Immature natural killer cell (primary cell): ENCODE data around the gene TAF11L12. TPM values are rescaled to one million over a fixed set of nuclear protein-coding genes. Genes with fewer than 3 reads are reported as not detected.
"Not testable (repeated sequence)": the region's sequence is repeated elsewhere in the genome, so short reads cannot be mapped to it uniquely, and the experiment has no call there.

ENCODE experiments used
- DNase-seq, 3 donors: peaks; one replicate each; pipeline ENCODE4 v3.0.0; 2022; ENCODE audit warnings: mixed read lengths in 1 of 3
- H3K27ac Mint-ChIP-seq, 6 donors: one replicate each; pipeline ENCODE4 v1.8.0; 2020; ENCODE audit warnings: mixed read lengths in 6 of 6, mild to moderate bottlenecking in 5 of 6, inconsistent platforms in 4 of 6, moderate library complexity in 3 of 6
- H3K27me3 Mint-ChIP-seq, 3 donors: one replicate each; pipeline ENCODE4 v1.8.0; 2020 to 2021; ENCODE audit warnings: low read depth in 3 of 3, mild to moderate bottlenecking in 3 of 3, mixed read lengths in 3 of 3, moderate library complexity in 3 of 3, inconsistent platforms in 1 of 3
- H3K36me3 Mint-ChIP-seq, 3 donors: one replicate each; pipeline ENCODE4 v1.8.0; 2020; ENCODE audit warnings: mixed read lengths in 3 of 3, inconsistent platforms in 2 of 3, mild to moderate bottlenecking in 2 of 3
- H3K4me1 Mint-ChIP-seq, 2 donors: one replicate each; pipeline ENCODE4 v1.8.0; 2020; ENCODE audit warnings: inconsistent platforms in 2 of 2, mild to moderate bottlenecking in 2 of 2, mixed read lengths in 2 of 2, moderate library complexity in 1 of 2
- H3K4me3 Mint-ChIP-seq, 5 donors: one replicate each; pipeline ENCODE4 v1.8.0; 2020; ENCODE audit warnings: mild to moderate bottlenecking in 5 of 5, mixed read lengths in 5 of 5, inconsistent platforms in 3 of 5, moderate library complexity in 3 of 5
- H3K9me3 Mint-ChIP-seq, 6 donors: one replicate each; pipeline ENCODE4 v1.8.0; 2020; ENCODE audit warnings: mild to moderate bottlenecking in 6 of 6, mixed read lengths in 6 of 6, inconsistent platforms in 4 of 6, moderate library complexity in 3 of 6
- polyA plus RNA-seq, 3 donors: library from polyadenylated mRNA; unstranded; fragments of 300-500 nt; fragmentation: Illumina TruSeq; gene quantifications; one replicate each; pipeline ENCODE4 v1.2.3, GENCODE V29; 2021

The TAF11L12 gene
- polyA plus RNA-seq = not detected

DNA sequence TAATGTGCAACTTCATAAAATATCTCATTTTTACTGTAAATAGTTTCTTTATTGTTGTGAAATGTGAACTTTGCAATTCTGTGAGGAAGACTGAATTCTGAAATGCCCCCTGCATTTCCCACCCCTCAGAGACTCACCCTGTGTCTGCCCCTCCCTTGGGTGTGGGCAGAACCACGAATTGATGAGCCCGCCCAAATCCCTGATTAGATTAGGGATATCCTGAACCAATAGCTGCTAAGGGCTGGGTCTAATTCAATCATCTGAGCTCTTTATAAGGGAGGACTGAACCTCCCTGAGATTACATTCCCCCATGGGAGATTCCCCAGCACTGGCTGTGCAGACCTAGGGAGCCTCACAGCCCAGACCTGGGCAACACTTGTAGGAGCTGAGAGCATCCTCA, at the start of gene TAF11L12:
Gene TAF11L12, plus strand, starts transcription at position 301 of the 400 bp plus-strand sequence.
- H3K9me3 Mint-ChIP-seq = peaks cover 0 to 52% (median 19%) of the 10 kb centered on the region in 6 donors
- H3K27me3 Mint-ChIP-seq, H3K4me1 Mint-ChIP-seq, DNase-seq, H3K4me3 Mint-ChIP-seq, H3K36me3 Mint-ChIP-seq: not testable (repeated sequence)
- H3K27ac Mint-ChIP-seq = peak within 1 kb of the TSS in 1 of 6 donors; percentile 40

GRCh38 chr5:17585658-17586057, 24.5 kb upstream of the TAF11L12 start, which contains the start of gene TAF11L7:
TAF11L7 (minus strand) TSS chr5:17585758.
- DNase-seq, H3K4me1 Mint-ChIP-seq, H3K27ac Mint-ChIP-seq, H3K4me3 Mint-ChIP-seq, H3K27me3 Mint-ChIP-seq, H3K9me3 Mint-ChIP-seq, H3K36me3 Mint-ChIP-seq: not testable (repeated sequence)

GRCh38 chr5:17590860-17591259, 19.3 kb upstream of the TAF11L12 start, which contains the start of gene TAF11L8:
TAF11L8 (minus strand) TSS chr5:17590960.
- not testable (repeated sequence) for H3K36me3 Mint-ChIP-seq, H3K27ac Mint-ChIP-seq, H3K4me3 Mint-ChIP-seq, H3K4me1 Mint-ChIP-seq, H3K9me3 Mint-ChIP-seq, H3K27me3 Mint-ChIP-seq, DNase-seq

GRCh38 chr5:17594255-17594654, 15.9 kb upstream of the TAF11L12 start, which contains the start of gene TAF11L9:
TAF11L9 (minus strand) TSS chr5:17594394.
- not testable (repeated sequence) for H3K4me3 Mint-ChIP-seq, H3K4me1 Mint-ChIP-seq, H3K36me3 Mint-ChIP-seq, H3K9me3 Mint-ChIP-seq, DNase-seq, H3K27ac Mint-ChIP-seq, H3K27me3 Mint-ChIP-seq

GRCh38 chr5:17597728-17598127, 12.5 kb upstream of the TAF11L12 start, which contains the start of gene TAF11L10:
TAF11L10 (minus strand) TSS chr5:17597828.
- not testable (repeated sequence) for H3K27me3 Mint-ChIP-seq, DNase-seq, H3K4me1 Mint-ChIP-seq, H3K36me3 Mint-ChIP-seq, H3K4me3 Mint-ChIP-seq, H3K27ac Mint-ChIP-seq
- peaks cover 0 to 17% (median 8%) of the 10 kb centered on the region in 6 donors for H3K9me3 Mint-ChIP-seq

DNA sequence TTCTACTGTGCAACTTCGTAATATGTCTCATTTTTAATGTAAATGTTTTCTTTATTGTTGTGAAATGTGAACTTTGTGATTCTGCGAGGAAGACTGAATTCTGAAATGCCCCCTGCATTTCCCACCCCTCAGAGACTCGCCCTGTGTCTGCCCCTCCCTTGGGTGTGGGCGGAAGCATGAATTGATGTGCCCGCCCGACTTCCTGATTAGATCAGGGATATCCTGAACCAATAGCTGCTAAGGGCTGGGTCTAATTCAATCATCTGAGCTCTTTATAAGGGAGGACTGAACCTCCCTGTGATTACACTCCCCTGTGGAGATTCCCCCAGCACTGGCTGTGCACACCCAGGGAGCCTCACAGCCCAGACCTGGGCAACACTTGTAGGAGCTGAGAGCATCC, 6.3 kb upstream of the TAF11L12 start, which contains the start of gene TAF11L11:
Gene TAF11L11, plus strand, starts transcription at position 304 of the 400 bp plus-strand sequence.
- not testable (repeated sequence) for H3K36me3 Mint-ChIP-seq, H3K4me3 Mint-ChIP-seq, H3K27me3 Mint-ChIP-seq, DNase-seq, H3K4me1 Mint-ChIP-seq, H3K27ac Mint-ChIP-seq
- peaks cover 0 to 41% (median 27%) of the 10 kb centered on the region in 6 donors for H3K9me3 Mint-ChIP-seq

- Mint-ChIP-seq H3K27me3 (peaks cover 0 to 1% (median 0%) of the 10 kb centered on the region in 3 donors), H3K4me3 (no peak overlapping the region), H3K27ac (no peak overlapping the region), H3K36me3 (peaks cover 0 to 4% (median 0%) of the 10 kb centered on the region in 3 donors), H3K4me1 (no peaks in the 10 kb centered on the region), H3K9me3 (peaks cover 0 to 41% (median 24%) of the 10 kb centered on the region in 6 donors)
- DNase-seq = no peak
Measured at GRCh38 chr5:17604951-17605350, 5.2 kb upstream of the TAF11L12 start.

DNA sequence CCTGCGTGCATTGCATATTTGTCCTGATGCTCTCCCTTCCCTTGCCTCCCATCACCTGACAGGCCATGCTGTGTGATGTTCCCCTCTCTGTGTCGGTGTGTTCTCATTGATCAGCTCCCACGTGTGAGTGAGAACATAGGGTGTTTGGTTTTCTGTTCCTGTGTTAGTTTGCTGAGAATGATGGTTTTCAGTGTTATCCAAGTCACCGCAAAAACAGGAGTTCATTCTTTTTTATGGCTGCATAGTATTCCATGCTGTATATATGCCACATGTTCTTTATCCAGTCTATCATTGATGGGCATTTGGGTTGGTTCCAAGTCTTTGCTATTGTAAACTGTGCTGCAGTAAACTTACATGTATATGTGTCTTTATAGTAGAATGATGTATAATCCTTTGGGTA, 2.7 kb upstream of the TAF11L12 start:
- H3K27me3 Mint-ChIP-seq, H3K4me3 Mint-ChIP-seq, DNase-seq, H3K4me1 Mint-ChIP-seq, H3K36me3 Mint-ChIP-seq: not testable (repeated sequence)
- Mint-ChIP-seq H3K9me3 (peaks cover 0 to 53% (median 26%) of the 10 kb centered on the region in 6 donors), H3K27ac (peak overlapping the region in 1 of 6 donors; percentile 34)

DNA sequence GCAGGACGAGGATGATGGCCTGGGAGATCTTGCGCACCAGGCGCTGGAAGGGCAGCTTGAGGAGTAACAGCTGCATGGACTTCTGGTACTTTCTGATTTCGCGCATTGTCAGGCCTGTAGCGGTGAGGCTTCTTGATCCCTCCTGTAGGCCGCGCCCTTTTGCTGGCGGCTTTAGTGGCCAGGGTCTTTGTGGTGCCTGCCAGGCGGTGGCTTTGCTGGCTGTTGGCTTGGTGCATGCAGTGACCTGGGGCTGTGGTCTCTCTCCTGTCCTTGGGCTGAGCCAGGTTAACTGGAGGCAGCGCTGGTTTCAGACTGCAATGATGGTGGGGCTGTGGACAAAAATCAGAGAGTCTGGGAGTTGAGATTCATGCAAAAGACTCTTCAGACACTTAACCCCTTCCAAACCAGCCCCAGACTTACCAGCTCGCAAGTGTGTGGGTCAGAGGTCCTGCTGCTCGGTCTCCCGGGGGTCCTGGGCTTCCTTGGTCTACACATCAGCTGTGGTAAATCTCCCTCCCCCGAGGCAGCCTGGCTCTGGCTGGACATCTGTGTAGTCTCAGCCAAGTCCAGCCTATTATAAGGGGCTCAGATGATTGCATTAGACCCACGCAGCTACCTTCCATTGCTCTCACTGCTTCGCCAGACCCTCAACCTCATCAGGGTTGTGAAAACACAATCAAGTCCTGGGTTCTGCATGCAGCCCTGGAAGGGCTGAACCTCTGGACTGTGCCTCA, 4.8 kb downstream of the TAF11L12 start:
- Mint-ChIP-seq H3K4me1 (no peaks in the 10 kb centered on the region), H3K9me3 (peaks cover 0 to 35% (median 17%) of the 10 kb centered on the region in 6 donors), H3K27me3 (peaks cover 0 to 2% (median 0%) of the 10 kb centered on the region in 3 donors), H3K36me3 (no peaks in the 10 kb centered on the region), H3K4me3 (no peak overlapping the region), H3K27ac (no peak overlapping the region)
- DNase-seq = no peak

DNA sequence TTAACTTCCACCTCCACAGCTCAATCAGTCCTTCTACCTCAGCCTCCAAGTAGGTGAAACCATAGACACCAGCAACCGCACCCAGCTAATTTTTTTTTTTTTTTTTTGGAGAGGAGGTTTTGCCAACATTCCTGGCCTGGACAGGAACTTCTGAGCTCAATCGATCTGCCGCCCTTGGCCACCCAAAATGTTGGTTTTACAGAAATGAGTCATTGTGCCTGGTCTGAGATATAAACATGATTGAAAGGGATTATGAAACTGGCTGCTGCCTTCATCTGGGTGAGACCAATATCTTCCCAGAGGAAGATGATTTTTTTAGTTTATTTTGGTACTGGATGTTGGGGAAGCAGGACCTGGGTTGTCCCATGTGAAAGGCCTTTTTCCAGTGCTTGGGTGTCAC, 9.2 kb downstream of the TAF11L12 start:
- no peak for DNase-seq
- H3K27ac Mint-ChIP-seq = no peak overlapping the region
- peaks cover 5 to 27% (median 11%) of the 10 kb centered on the region in 6 donors for H3K9me3 Mint-ChIP-seq
- no peaks in the 10 kb centered on the region for H3K27me3 Mint-ChIP-seq
- no peak overlapping the region for H3K4me3 Mint-ChIP-seq
- H3K4me1 Mint-ChIP-seq = no peaks in the 10 kb centered on the region
- H3K36me3 Mint-ChIP-seq = no peaks in the 10 kb centered on the region

DNA sequence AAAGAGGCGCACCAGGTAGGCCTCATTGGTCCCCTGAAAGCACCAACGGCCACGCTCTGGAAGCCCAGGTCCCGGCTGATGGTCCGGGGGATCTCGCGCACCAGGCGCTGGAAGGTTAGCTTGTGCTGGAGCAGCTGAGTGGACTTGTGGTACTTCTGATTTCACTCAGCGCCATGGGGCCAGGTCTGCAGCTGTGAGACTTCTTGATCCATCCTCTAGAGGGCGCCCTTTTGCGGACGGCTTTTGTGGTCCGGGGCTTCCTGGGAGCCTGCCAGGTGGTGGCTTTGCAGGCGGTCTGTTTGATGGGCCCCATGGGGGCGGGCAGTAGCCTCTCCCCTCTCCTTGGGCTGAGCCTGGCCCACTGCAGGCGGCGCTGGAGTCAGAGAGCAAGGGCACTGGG, 10.4 kb downstream of the TAF11L12 start:
- no peak for DNase-seq
- no peaks in the 10 kb centered on the region for H3K27me3 Mint-ChIP-seq
- H3K4me3 Mint-ChIP-seq = no peak overlapping the region
- H3K4me1 Mint-ChIP-seq = no peaks in the 10 kb centered on the region
- H3K27ac Mint-ChIP-seq = no peak overlapping the region
- H3K36me3 Mint-ChIP-seq = no peaks in the 10 kb centered on the region
- H3K9me3 Mint-ChIP-seq = peaks cover 5 to 25% (median 12%) of the 10 kb centered on the region in 6 donors

DNA sequence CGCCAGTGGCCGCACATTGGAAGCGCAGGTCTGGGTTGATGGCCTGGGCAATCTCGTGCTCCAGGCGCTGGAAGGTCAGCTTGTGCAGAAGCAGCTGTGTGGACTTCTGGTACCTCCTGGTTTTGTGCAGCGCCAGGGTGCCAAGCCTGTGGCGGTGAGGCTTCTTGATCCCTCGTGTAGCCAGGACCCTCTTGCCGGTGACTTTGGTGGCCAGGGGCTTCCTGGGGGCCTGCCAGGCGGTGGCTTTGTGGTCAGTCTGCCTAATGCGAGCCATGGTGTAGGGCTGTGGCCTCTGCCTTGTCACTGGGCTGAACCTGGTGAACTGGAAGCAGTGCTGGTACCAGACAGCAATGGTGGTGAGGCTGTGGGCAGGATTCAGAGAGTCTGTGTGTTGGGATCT, 15.5 kb downstream of the TAF11L12 start:
- DNase-seq = no peak
- Mint-ChIP-seq H3K27me3 (no peaks in the 10 kb centered on the region), H3K9me3 (peaks cover 2 to 24% (median 9%) of the 10 kb centered on the region in 6 donors), H3K4me1 (no peaks in the 10 kb centered on the region), H3K36me3 (no peaks in the 10 kb centered on the region), H3K4me3 (no peak overlapping the region), H3K27ac (no peak overlapping the region)

- peak within 1 kb of the TSS in 1 of 6 donors; percentile 34 for H3K27ac Mint-ChIP-seq
- H3K4me1 Mint-ChIP-seq, H3K36me3 Mint-ChIP-seq, DNase-seq, H3K27me3 Mint-ChIP-seq, H3K4me3 Mint-ChIP-seq: not testable (repeated sequence)
- peaks cover 3 to 31% (median 13%) of the 10 kb centered on the region in 6 donors for H3K9me3 Mint-ChIP-seq
Measured at GRCh38 chr5:17631788-17632187, 21.6 kb downstream of the TAF11L12 start, which contains the start of gene TAF11L13. TAF11L13 (plus strand) TSS chr5:17632088.

- Mint-ChIP-seq H3K4me1 (no peaks in the 10 kb centered on the region), H3K4me3 (no peak within 1 kb of the TSS), H3K36me3 (no peaks in the 10 kb centered on the region), H3K9me3 (peaks cover 3 to 27% (median 13%) of the 10 kb centered on the region in 6 donors), H3K27ac (no peak within 1 kb of the TSS), H3K27me3 (peaks cover 0 to 9% (median 0%) of the 10 kb centered on the region in 3 donors)
- no peak for DNase-seq
Measured at GRCh38 chr5:17634160-17634559, 24.0 kb downstream of the TAF11L12 start, which contains the start of gene TAF11L14. TAF11L14 (plus strand) TSS chr5:17634460.
